ENCODE measurements around the gene FAM53A. TPM values are rescaled to one million over a fixed set of nuclear protein-coding genes. Genes with fewer than 3 reads are reported as not detected.

The FAM53A gene
- total and polyA plus RNA-seq, 2 donors (not counting 1 experiment from before 2014, with no cell fraction given) = 0.65 to 0.99 TPM

DNA sequence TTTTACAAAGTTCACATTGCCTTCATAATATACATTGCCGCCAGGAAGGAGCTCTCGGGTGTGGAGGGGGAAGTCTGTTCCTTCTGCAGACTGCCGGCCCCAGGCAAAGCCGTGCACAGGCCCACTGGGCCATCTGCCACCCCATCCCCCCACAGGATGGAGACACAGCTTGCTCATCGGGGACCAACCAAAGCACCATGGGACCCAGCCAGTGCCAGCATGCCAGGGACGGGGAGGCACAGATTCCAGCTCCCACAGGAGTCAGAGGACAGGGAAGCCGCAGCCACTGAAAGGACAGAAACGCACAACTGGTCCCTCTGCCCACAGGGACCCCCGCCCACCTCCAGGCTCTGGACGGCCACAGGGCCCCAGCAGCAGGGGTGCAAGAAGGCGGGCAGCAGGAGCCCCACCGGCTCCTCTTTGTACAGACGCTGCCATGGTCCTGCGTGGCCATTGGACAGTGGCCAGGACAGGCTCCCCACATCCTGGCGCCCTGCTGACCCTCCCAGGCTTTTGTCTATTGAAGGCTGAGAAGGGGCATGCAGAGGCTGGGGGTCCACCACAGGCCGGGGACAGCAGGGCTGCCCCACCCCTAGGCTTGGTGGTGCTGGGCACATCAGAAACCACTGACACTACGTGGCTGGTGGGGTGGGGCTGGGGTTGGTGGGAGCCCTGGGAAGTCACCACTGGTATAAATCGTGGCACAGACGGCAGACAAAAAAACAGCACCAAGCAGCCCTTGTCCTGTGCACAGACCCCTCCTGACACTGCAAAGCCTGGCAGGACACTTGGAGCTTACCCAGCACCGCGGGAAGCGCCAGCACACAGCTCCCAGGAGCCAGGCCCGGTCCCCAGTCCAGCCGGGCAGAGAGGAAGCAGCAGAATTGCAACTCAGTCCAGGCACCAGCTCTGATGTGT, 89.0 kb downstream of the FAM53A start:
- no peak for DNase-seq (ENCODE audit: low read depth in 2 of 2)
- no peaks in the 10 kb centered on the region for H3K79me2 ChIP-seq (ENCODE audit: control insufficient read depth, insufficient read depth, low read length)
- no peak overlapping the region for H3K27ac ChIP-seq (ENCODE audit: insufficient read depth, low read length)
- H3K27me3 ChIP-seq (ENCODE audit: control insufficient read depth, insufficient read depth, low read length) = no peaks in the 10 kb centered on the region
- H3K36me3 ChIP-seq (ENCODE audit: control insufficient read depth, insufficient read depth, low read length) = no peaks in the 10 kb centered on the region
- no peaks in the 10 kb centered on the region for H3K4me1 ChIP-seq (ENCODE audit: control insufficient read depth, extremely low read depth, insufficient read depth, low read length)
- H4K20me1 ChIP-seq (ENCODE audit: control insufficient read depth, extremely low read depth, insufficient read depth, low read length) = no peaks in the 10 kb centered on the region
- no peak overlapping the region for H3K9ac ChIP-seq (ENCODE audit: insufficient read depth, low read length)
- no peak overlapping the region for H3K4me3 ChIP-seq (replicated peaks in 1 of 4; ENCODE audit: control extremely low read depth in 1 of 4, insufficient read depth in 1 of 4, low read depth in 3 of 4, low read length in 4 of 4)
- TF ChIP-seq EZH2 (IDR thresholded peaks at IDR 0.05; ENCODE audit: low read length, missing control alignments) = no peak
- TF ChIP-seq, protein P1, sequence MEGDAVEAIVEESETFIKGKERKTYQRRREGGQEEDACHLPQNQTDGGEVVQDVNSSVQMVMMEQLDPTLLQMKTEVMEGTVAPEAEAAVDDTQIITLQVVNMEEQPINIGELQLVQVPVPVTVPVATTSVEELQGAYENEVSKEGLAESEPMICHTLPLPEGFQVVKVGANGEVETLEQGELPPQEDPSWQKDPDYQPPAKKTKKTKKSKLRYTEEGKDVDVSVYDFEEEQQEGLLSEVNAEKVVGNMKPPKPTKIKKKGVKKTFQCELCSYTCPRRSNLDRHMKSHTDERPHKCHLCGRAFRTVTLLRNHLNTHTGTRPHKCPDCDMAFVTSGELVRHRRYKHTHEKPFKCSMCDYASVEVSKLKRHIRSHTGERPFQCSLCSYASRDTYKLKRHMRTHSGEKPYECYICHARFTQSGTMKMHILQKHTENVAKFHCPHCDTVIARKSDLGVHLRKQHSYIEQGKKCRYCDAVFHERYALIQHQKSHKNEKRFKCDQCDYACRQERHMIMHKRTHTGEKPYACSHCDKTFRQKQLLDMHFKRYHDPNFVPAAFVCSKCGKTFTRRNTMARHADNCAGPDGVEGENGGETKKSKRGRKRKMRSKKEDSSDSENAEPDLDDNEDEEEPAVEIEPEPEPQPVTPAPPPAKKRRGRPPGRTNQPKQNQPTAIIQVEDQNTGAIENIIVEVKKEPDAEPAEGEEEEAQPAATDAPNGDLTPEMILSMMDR (conservative IDR thresholded peaks at IDR 0.05 in 1 of 2, IDR thresholded peaks at IDR 0.05 in 1 of 2; ENCODE audit: low read depth in 1 of 2, low read length in 2 of 2) = no peak
- no peaks in the 10 kb centered on the region for H3K9me3 ChIP-seq (ENCODE audit: control insufficient read depth, insufficient read depth, low read depth, low read length)
- H3K4me2 ChIP-seq (ENCODE audit: extremely low read depth, insufficient read depth, low read length) = no peak overlapping the region
- no peak overlapping the region for H2AFZ ChIP-seq (ENCODE audit: low read length)

DNA sequence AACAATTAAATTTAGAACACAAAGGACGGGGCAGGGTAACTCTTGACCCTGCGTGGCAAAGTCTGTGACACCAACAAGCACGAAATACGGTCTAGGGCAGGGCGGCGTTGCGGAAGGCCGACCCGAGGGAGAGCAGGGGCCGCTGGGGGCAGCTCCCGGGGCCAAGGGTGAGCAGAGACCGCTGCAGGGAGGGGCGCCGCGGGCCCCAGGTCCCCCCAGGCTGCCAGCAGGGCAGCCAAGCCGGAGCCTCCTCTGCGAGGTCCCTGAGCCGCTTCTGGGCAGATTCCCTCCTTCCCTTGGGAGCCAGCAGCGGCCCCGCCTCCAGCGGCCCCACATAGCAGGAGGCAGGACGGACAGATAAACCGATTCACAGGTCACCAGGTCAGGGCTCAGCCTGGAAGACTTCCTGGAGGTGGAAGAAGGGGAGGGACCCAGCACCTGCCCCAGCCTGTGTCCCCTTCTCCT, 90.2 kb downstream of the FAM53A start:
- Histone ChIP-seq H3K36me3 (ENCODE audit: control insufficient read depth, insufficient read depth, low read length) (no peaks in the 10 kb centered on the region), H3K4me1 (ENCODE audit: control insufficient read depth, extremely low read depth, insufficient read depth, low read length) (no peaks in the 10 kb centered on the region), H3K27ac (ENCODE audit: insufficient read depth, low read length) (no peak overlapping the region), H3K4me2 (ENCODE audit: extremely low read depth, insufficient read depth, low read length) (no peak overlapping the region), H3K79me2 (ENCODE audit: control insufficient read depth, insufficient read depth, low read length) (no peaks in the 10 kb centered on the region), H3K4me3 (replicated peaks in 1 of 4; ENCODE audit: control extremely low read depth in 1 of 4, insufficient read depth in 1 of 4, low read depth in 3 of 4, low read length in 4 of 4) (no peak overlapping the region), H3K9me3 (ENCODE audit: control insufficient read depth, insufficient read depth, low read depth, low read length) (no peaks in the 10 kb centered on the region), H3K9ac (ENCODE audit: insufficient read depth, low read length) (no peak overlapping the region), H4K20me1 (ENCODE audit: control insufficient read depth, extremely low read depth, insufficient read depth, low read length) (no peaks in the 10 kb centered on the region), H3K27me3 (ENCODE audit: control insufficient read depth, insufficient read depth, low read length) (no peaks in the 10 kb centered on the region), H2AFZ (ENCODE audit: low read length) (no peak overlapping the region)
- no peak for TF ChIP-seq EZH2 (IDR thresholded peaks at IDR 0.05; ENCODE audit: low read length, missing control alignments)
- TF ChIP-seq, protein P1 (conservative IDR thresholded peaks at IDR 0.05 in 1 of 2, IDR thresholded peaks at IDR 0.05 in 1 of 2; ENCODE audit: low read depth in 1 of 2, low read length in 2 of 2) = no peak
- DNase-seq (ENCODE audit: low read depth in 2 of 2) = no peak

DNA sequence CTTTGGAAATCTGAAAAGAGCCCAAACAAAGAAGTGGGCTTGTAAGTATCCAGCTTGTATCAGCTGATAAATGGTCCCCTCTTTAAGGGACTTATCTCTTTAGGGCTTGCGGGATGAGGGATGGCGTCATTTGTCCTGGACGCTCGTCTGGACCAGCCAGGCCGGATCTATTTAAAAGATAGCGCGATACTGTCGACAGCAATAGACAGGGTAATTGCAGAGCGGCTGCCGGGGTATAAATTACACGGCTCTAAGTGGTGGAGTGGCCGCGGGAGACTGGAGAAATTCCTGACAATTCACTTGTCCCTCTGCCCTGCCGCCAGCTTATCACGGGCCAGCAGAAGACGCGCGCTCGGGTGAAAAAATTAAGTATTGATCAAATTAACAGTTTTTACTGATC, 90.7 kb downstream of the FAM53A start:
- no peak overlapping the region for H3K27ac ChIP-seq (ENCODE audit: insufficient read depth, low read length)
- H3K4me1 ChIP-seq (ENCODE audit: control insufficient read depth, extremely low read depth, insufficient read depth, low read length) = no peaks in the 10 kb centered on the region
- no peak overlapping the region for H3K4me3 ChIP-seq (replicated peaks in 1 of 4; ENCODE audit: control extremely low read depth in 1 of 4, insufficient read depth in 1 of 4, low read depth in 3 of 4, low read length in 4 of 4)
- DNase-seq (ENCODE audit: low read depth in 2 of 2) = no peak
- no peaks in the 10 kb centered on the region for H3K36me3 ChIP-seq (ENCODE audit: control insufficient read depth, insufficient read depth, low read length)
- no peak overlapping the region for H3K4me2 ChIP-seq (ENCODE audit: extremely low read depth, insufficient read depth, low read length)
- H2AFZ ChIP-seq (ENCODE audit: low read length) = no peak overlapping the region
- no peaks in the 10 kb centered on the region for H3K79me2 ChIP-seq (ENCODE audit: control insufficient read depth, insufficient read depth, low read length)
- no peaks in the 10 kb centered on the region for H4K20me1 ChIP-seq (ENCODE audit: control insufficient read depth, extremely low read depth, insufficient read depth, low read length)
- TF ChIP-seq, protein P1 (conservative IDR thresholded peaks at IDR 0.05 in 1 of 2, IDR thresholded peaks at IDR 0.05 in 1 of 2; ENCODE audit: low read depth in 1 of 2, low read length in 2 of 2) = no peak
- TF ChIP-seq EZH2 (IDR thresholded peaks at IDR 0.05; ENCODE audit: low read length, missing control alignments) = no peak
- no peaks in the 10 kb centered on the region for H3K27me3 ChIP-seq (ENCODE audit: control insufficient read depth, insufficient read depth, low read length)
- no peaks in the 10 kb centered on the region for H3K9me3 ChIP-seq (ENCODE audit: control insufficient read depth, insufficient read depth, low read depth, low read length)
- no peak overlapping the region for H3K9ac ChIP-seq (ENCODE audit: insufficient read depth, low read length)

Measured in fibroblast of lung (primary cell).